Esophagus muscularis mucosa (tissue), 4 donors: Measurements from ENCODE around the gene GALNTL6. TPM values are rescaled to one million over a fixed set of nuclear protein-coding genes. Genes with fewer than 3 reads are reported as not detected.
"Not testable (repeated sequence)": the region's sequence is repeated elsewhere in the genome, so short reads cannot be mapped to it uniquely, and the experiment has no call there.

Source experiments
- DNase-seq: peaks from one replicate; pipeline ENCODE4 v3.0.0-alpha.2; 2017; ENCODE audit errors: extremely low spot score
- H3K27ac ChIP-seq, 4 donors: fragments of 200-600 bp; sonication (generic); replicated peaks in 1 of 4; 1 replicate in 3 of 4; 2 replicates in 1 of 4; pipeline ENCODE4 v1.5.1; 2016 to 2019; ENCODE audit warnings: mild to moderate bottlenecking in 1 of 4
- H3K27me3 ChIP-seq, 4 donors: fragments of 200-600 bp; sonication (generic); one replicate each; pipeline versions ENCODE4 v1.5.1 to v1.6.0; 2016 to 2019
- H3K36me3 ChIP-seq, 4 donors: fragments of 200-600 bp; sonication (generic); one replicate each; pipeline ENCODE4 v1.5.1; 2016 to 2019
- H3K4me1 ChIP-seq, 4 donors: fragments of 200-600 bp; sonication (generic); one replicate each; pipeline ENCODE4 v1.5.1; 2016 to 2019
- H3K4me3 ChIP-seq, 4 donors: fragments of 200-600 bp; sonication (generic); 1 replicate in 2 of 4; 2 replicates in 2 of 4; pipeline ENCODE4 v1.5.1; 2016 to 2019; ENCODE audit warnings: mild to moderate bottlenecking in 4 of 4, moderate library complexity in 1 of 4
- H3K9me3 ChIP-seq, 4 donors: fragments of 200-600 bp; sonication (generic); 1 replicate in 3 of 4; 2 replicates in 1 of 4; pipeline ENCODE4 v1.5.1; 2016 to 2019
- CTCF ChIP-seq, 3 experiments: fragments of 200-600 bp in 2 of 3; fragments of 450-650 bp in 1 of 3; sonication (generic) in 2 of 3; IDR thresholded peaks; one replicate each; pipeline ENCODE4 v1.5.1; 2017 to 2019; ENCODE audit warnings: antibody characterized with exemption in 3 of 3, mild to moderate bottlenecking in 2 of 3, moderate library complexity in 1 of 3
- EP300 ChIP-seq: sonication (generic); formaldehyde crosslinking; IDR thresholded peaks from one replicate; pipeline ENCODE4 v1.6.1; 2017; ENCODE audit warnings: antibody characterized with exemption
- POLR2A ChIP-seq: fragments of 450-650 bp; IDR thresholded peaks from one replicate; pipeline ENCODE4 v1.6.1; 2017; ENCODE audit warnings: antibody characterized with exemption, moderate library complexity, mild to moderate bottlenecking, low read depth
- POLR2AphosphoS5 ChIP-seq, 2 donors: sonication (generic); formaldehyde crosslinking; IDR thresholded peaks; one replicate each; pipeline ENCODE4 v1.6.1; 2017; ENCODE audit warnings: antibody characterized with exemption in 2 of 2
- WGBS: methylation state at CpG from one replicate; pipeline ENCODE4 v1.1.5; 2018; 5-methylcytosine and 5-hydroxymethylcytosine counted together
- intact Hi-C: fragments of 100-400 bp; cut with DNase I; formaldehyde crosslinking; loops from one replicate; pipeline ENCODE4 v1.15.1; 2023
- total RNA-seq, 4 donors: library from RNA; depleted of rRNA; stranded (reverse); fragments of >200 nt; gene quantifications; one replicate each; pipeline versions ENCODE4 v1.1.0 to v1.2.1, GENCODE V29; 2016

Gene GALNTL6
- total RNA-seq, 4 donors from 2014 or later: 0.33 to 0.42 TPM; not detected in 2

- H3K9me3 ChIP-seq: no peaks in the 10 kb centered on the region
- intact Hi-C loops: no loop called here
- DNase-seq: no peak
- H3K27me3 ChIP-seq: no peaks in the 10 kb centered on the region
- no peak overlapping the region for H3K27ac ChIP-seq
- peaks cover 0 to 17% (median 13%) of the 10 kb centered on the region in 4 donors for H3K4me1 ChIP-seq
- no peak overlapping the region for H3K4me3 ChIP-seq
- 17% methylated on average over 5 of the region's 5 CpGs for WGBS
- no peaks in the 10 kb centered on the region for H3K36me3 ChIP-seq
- no peak for TF ChIP-seq EP300
- no peak for TF ChIP-seq CTCF (IDR thresholded peaks at IDR 0.05)
- TF ChIP-seq POLR2A: no peak
- no peak for TF ChIP-seq POLR2AphosphoS5 (IDR thresholded peaks at IDR 0.05)
Measured at GRCh38 chr4:173039617-173040577, 1226.7 kb downstream of the GALNTL6 start.

- H3K36me3 ChIP-seq: no peaks in the 10 kb centered on the region
- H3K4me3 ChIP-seq: no peak overlapping the region
- TF ChIP-seq POLR2A (no peak), CTCF (IDR thresholded peaks at IDR 0.05) (no peak), POLR2AphosphoS5 (IDR thresholded peaks at IDR 0.05) (no peak), EP300 (no peak)
- no peaks in the 10 kb centered on the region for H3K9me3 ChIP-seq
- DNase-seq: no peak
- no peak overlapping the region for H3K27ac ChIP-seq
- whole genome bisulfite sequencing: 100% methylated on average over 1 of the region's 1 CpG
- intact Hi-C loops: no loop called here
- H3K4me1 ChIP-seq: peaks cover 0 to 17% (median 13%) of the 10 kb centered on the region in 4 donors
- H3K27me3 ChIP-seq: no peaks in the 10 kb centered on the region
Measured at GRCh38 chr4:173041482-173041881, 1228.3 kb downstream of the GALNTL6 start.

- DNase-seq, intact Hi-C loops, H3K9me3 ChIP-seq, H3K27ac ChIP-seq, H3K27me3 ChIP-seq, H3K4me3 ChIP-seq, H3K36me3 ChIP-seq: not testable (repeated sequence)
- WGBS: 100% methylated on average over 1 of the region's 1 CpG
- peaks cover 0 to 17% (median 13%) of the 10 kb centered on the region in 4 donors for H3K4me1 ChIP-seq
Measured at GRCh38 chr4:173042139-173042538, 1228.9 kb downstream of the GALNTL6 start.

GRCh38 chr4:173044340-173044739, 1231.1 kb downstream of the GALNTL6 start:
- intact Hi-C loops: no loop called here
- whole genome bisulfite sequencing: 85% methylated on average over 1 of the region's 1 CpG

More at GRCh38 chr4:173044340-173044739, 1231.1 kb downstream of the GALNTL6 start:
- Histone ChIP-seq H3K9me3 (no peaks in the 10 kb centered on the region), H3K4me3 (no peak overlapping the region), H3K4me1 (peaks cover 0 to 16% (median 13%) of the 10 kb centered on the region in 4 donors), H3K27ac (no peak overlapping the region), H3K27me3 (no peaks in the 10 kb centered on the region), H3K36me3 (no peaks in the 10 kb centered on the region)
- TF ChIP-seq POLR2AphosphoS5 (IDR thresholded peaks at IDR 0.05) (no peak), EP300 (no peak), CTCF (IDR thresholded peaks at IDR 0.05) (no peak), POLR2A (no peak)
- DNase-seq: no peak
